HG03558 (cell line): ENCODE results near the gene AFMID.

ENCODE experiments used
- ATAC-seq: cut with Tn5 transposase; IDR thresholded peaks from one replicate; pipeline ENCODE4 v1.9.1; 2021; ENCODE audit warnings: moderate number of reproducible peaks; ENCODE audit not compliant: unreplicated experiment; ENCODE audit errors: extremely low read depth

The AFMID gene

DNA sequence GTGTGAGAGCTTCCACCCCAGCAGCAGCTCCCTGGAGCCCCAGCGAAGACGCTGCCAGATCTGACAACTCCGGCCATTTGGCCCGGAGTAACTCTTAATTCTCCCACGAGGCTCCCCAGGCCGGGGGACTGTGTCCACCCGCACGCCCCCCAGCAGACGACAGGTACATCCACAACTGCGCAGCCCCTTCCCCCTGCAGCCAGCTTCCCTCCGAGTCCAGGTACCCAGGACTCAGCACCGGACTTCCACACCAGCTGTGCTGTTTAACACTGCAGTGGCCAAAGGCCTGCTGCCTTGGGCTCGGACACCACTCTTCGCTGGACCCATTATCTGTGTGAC, 11.6 kb upstream of the AFMID start:
- no peak for ATAC-seq

DNA sequence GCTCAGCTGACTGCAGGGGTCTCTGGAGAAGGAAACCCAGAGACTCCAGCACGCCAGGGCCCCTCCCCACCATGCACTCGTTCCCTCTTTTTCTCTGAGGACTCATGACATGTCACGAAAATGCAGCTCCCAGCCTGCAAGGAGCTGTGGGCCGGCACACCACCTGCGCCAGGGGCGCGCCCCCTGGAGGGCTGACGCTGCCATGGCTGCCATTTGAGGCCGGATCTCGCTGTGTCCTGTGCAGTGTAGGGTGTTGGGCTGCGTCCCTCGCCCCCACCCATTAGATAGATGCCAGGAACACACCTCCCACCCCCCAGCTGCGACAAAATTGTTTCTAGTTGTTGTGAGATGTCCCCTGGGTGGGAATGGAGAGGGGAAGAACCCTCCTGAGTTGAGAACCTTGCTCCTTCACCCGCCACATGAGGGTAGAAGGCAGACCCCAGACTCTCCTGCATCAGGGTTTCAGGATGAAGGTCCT, 10.6 kb upstream of the AFMID start:
- no peak for ATAC-seq

DNA sequence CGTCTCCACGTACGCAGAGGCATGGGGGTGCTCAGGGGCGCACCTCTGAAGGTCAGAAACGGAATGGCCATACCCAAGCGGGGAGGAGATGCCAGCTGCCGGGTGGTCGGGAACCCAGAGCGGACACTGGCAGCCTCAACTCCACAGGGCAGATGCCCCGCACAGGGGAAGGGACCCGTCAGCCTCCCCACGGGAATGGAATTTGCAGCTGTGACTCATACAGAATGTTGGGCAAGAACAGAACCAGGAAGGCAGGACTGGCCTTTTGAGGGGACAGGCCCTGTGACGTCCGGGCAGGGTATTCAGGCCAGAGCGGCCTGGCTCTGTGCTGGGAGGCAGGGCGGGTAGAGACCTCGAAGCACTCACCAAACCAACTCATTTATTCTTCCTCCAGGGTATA, 7.8 kb upstream of the AFMID start:
- ATAC-seq, result no peak

DNA sequence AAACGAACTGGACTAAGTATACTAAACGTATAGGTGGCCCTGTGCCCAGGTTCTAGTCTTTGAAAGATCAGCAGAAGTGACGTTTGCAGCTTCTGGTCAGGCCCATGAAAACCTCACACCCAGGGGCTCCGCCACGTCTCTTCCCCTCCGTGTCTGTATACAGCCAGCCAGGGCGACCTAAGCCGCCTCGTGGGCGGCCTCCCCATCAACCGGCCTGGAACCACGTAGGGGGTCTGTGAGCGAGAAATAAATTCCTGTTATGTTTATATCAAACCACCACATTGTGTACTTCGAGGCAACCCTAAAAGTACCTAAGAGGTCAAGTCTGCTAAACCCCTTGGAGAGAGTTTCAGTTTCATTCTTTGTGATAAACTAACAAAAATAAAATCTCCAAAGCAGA, 7.1 kb upstream of the AFMID start:
- no peak for ATAC-seq

DNA sequence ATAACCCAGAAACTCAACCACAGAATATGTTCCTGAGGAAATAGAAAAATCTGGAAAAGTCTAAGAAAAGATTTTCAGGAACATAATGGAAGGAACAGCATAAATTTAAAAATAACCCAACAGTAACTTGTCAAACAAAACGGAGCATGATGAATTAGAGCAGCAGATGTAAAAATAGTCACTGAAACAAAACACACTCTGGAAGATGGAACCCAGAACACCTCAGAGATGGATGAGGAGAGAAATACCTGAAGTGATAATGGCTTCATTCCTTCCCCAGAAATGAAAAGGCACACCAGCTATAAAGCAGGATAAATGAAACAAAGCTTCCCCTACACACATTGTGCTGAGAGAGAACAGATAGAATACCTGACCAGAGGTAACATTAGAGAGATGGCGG, 6.7 kb upstream of the AFMID start:
- ATAC-seq, result no peak

DNA sequence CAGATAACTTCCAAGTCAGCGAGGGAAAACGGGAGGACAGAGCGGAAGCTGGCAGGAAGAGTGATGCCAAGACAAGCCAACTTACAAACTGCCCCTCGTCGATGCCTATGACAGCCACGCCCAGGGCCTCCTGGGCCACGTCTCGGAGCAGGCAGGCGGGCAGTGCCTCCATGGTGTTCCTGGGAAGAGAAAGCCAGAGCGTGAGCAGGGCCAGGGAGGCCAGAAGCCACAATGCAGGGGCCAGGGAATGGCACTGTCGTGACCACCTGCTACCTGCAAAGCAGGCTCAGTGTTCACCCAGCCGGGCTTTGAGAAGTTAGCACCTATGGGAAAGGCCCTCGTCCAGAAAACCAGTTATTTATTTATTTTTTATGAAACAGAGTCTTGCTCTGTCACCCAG, 4.7 kb upstream of the AFMID start:
- no peak for ATAC-seq

DNA sequence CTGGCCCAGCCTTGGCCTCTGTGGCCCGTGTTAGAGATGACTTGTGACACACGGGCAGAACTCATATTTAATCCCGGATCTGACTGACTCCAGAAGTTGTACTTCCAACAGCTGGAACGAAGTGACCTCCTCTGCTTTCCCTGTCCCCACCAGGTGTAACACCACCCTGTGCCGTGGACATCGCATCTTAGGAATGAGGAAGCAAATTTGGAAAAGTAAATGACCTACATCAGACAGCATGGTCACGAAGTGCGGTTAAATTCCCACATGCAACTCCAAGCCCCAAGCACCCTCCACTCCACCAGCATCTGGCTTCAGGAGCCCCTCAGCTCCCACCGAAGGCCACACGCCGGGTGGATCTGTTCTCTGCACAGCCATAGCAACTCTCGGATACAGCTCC, 3.2 kb upstream of the AFMID start:
- ATAC-seq, result no peak

DNA sequence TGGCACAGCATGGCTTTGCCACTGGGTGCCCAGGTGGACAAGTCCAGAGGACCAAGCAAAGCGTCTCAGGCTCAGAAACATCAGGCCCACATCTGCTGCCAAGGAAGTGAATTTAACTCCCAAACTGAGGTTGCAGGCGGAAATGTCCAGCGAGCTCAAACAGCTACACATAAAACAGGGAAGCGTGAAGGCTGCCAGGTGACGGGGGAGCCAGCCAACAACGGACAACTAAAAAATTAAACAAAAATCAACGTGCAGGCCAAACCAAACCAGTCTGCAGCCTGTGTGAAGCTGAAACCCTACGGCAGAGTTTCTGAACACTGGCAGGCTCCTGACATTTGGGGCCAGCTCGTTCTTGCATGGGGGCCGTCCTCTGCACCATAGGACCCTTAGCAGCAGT, 2.8 kb upstream of the AFMID start:
- ATAC-seq, result no peak

DNA sequence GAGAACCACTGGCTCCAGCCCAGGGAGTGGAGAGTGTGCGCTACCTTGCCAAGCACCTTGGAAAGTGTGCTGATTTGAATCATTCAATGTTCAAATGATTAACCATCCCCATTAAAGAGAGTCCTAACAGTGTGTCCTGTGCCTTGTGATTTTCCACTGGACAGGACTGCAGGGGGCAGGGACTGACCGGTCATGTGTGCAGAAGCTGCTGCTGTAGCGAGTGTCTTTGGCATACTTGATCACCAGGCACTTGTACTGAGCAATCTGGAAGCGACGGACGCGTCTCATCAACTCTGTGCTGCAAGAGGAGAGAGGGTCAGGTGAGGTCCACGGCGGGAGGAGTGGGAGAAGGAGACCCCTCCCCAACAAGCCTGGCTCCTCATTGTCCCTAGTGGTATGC, 2.3 kb upstream of the AFMID start:
- no peak for ATAC-seq

DNA sequence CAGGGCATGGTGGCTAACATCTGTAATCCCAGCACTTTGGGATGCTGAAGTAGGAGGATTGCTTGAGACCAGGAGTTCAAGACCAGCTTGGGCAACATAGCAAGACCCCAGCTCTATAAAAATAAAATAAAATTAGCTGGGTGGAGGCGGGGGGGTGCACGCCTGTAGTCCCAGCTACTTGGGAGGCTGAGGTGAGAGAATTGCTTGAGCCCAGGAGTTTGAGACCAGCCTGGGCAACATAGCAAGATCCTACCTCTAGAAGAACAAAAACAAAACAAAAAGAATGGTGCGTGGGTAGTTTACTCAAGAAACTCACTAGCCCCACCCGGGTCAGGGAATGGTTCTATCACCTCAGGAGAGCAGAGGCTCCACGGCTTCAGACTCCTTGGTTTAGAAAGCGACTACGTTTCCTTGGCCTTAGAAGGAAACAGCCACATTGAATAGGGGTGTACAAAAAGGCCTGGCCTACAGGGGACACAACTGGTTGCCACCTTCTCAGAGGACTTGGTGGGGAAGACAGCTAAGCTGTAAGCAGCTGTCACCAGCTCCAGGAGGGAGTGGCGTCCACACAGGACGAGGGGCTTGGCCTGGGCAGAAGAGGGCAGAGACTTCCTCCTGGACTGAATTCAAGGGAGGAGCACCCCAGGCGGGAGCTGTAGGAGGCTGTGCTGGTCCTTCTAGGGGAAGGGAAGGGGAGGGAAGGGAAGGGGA, 1.0 kb upstream of the AFMID start:
- no peak for ATAC-seq

DNA sequence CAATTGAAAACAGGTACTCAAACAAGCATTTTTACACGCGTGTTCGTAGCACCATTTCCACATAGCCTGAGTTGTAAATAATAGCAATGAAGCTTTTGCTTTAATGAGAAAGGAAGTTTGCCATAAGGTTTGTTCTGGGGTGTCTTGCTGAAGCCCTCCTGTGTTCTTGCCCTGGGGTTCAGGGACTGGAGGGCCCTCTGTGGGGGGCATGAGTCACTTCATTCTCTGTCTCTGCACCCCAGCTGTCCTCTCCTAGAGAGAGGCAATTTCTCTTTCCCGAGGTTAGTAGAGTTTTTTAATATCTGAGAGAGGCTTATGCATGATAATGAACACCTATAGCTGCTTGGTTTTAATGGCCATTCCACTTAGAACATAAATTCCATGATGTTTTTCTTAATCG, 9.6 kb downstream of the AFMID start:
- no peak for ATAC-seq

DNA sequence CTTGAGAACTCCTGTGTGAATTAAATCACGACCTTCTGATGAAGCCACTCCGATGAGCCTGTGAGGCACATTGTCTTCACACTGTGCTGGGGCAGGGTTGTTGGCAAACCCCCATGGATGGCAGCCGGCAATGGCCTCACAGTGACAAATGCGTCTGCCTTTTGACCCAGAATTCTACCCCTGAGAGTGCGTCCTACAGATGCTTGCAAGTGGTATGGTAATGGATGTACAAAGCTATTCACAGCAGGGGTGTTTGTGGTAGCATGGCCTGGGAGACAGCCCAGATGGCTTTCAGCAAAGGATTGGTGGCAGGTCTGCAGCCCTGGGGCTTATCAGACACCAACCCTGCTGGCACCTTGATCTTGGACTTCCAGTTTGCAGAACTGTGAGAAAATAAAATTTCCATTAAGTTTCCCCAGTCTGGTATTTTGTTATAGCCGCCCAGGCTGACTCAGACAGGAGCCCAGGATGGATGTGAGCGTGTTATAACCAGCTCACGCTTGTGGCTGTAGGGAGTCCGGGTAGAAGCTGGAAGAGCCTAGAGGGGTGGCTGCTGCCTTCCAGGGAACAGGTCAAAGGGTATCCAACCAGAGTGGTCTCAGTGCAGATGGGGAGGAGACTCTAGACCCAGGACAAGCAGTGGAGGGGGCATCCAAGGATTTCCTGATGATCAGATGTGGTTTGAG, 10.1 kb downstream of the AFMID start:
- ATAC-seq, result no peak

DNA sequence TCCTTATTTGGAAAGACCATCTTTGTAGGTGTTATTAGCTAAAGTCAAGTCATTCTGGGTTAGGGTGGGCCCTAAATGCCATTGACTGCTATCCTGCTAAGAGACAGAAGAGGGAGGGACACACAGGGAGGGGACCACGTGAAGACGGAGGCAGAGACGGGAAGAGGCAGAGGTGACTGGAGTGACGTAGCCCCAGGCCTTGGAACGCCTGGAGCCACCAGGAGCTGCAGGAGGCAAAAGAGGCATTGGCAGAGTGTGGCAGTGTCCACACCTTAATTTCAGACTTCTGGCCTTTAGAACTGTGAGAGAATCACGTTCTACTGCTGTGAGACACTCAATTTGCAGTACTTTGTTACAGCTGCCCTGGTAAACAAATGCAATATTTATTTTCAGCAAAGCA, 13.3 kb downstream of the AFMID start:
- ATAC-seq, result no peak

DNA sequence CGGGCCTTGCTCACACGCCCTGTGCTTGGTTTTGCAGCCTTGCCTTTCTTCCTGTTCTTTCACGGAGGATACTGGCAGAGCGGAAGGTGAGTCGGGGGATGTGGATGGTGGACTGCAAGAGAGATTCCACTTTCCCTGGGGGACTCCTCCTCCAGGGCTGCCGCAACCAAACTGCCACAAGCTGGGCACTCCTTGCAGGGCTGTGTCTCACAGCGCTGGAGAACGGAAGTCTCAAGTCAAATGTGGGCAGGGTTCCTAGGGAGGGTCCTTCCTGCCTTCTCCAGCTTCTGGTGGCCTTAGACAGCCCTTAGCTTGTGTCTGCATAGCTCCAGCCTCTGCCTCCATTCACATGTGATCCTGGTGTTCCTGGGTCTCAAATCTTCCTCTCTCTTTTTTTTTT, 15.5 kb downstream of the AFMID start:
- ATAC-seq, result no peak

DNA sequence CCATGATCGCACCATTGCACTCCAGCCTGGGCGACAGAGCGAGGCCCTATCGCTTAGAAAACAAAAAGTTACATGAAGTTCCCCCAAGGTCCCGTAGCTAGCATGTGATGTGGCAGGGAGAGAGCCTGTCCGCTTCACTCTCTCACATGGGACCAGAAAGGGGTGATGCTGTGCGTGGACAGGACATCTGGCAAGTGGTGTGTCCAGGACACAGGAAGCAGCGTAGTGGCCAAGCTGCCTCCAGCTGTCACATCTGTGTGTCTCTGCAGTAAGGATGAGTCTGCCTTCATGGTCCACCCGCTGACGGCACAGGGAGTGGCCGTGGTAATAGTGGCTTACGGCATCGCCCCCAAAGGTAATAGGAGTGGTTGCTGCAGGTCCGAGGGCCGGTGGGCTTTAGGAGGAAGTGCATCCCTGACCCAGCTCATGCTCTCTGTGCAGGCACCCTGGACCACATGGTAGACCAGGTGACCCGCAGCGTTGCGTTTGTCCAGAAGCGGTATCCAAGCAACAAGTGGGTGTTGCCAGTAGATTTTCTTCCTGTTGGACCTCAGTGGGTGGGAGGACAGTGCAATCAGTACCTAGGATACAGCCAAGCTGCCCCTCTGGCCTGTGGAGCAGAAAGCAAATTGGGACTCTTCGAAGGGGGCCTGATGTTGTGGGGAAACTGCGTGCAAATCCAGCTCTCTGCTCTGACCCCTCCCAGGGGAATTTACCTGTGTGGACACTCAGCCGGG, 17.4 kb downstream of the AFMID start:
- ATAC-seq, result no peak

DNA sequence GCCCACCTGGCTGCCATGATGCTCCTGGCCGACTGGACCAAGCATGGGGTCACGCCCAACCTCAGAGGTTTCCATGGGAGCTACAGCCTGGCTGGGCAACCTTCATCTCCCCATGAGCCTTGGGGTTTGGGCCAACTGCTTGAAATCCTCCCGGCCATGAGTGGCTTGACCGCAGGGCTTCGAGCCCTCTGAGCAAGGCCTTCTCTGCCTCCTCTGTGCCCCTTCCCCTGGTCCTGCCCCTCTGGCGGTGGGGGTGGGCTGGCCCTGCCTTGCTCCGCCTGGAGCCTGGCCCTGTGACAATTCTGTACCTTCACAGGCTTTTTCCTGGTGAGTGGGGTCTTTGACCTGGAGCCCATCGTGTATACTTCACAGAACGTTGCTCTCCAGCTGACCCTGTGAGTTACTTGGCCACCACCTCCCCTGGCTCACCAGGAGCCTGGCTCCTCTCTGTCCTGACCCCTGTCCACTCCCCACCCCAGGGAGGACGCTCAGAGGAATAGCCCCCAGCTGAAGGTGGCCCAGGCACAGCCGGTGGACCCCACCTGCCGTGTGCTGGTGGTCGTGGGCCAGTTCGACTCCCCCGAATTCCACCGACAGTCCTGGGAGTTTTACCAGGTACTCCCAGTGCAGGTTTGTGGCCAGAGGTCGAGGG, 18.1 kb downstream of the AFMID start:
- no peak for ATAC-seq

DNA sequence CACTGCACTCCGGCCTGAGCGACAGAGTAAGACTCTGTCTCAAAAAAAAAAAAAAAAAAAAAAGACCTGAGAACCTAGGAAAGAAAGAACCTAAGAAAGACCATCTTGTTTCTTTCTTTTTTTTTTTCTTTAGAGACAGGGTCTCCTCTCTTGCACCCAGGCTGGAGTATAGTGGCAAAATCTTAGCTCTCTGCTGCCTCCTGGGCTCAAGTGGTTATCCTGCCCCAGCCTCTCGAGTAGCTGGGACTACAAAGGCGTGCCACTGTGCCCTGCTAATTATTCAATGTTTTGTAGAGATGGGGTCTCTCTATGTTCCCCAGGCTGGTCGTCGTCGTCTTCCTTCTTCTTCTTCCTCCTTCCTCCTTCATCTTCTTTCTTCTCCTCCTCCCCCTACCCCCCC, 19.1 kb downstream of the AFMID start:
- ATAC-seq, result no peak

DNA sequence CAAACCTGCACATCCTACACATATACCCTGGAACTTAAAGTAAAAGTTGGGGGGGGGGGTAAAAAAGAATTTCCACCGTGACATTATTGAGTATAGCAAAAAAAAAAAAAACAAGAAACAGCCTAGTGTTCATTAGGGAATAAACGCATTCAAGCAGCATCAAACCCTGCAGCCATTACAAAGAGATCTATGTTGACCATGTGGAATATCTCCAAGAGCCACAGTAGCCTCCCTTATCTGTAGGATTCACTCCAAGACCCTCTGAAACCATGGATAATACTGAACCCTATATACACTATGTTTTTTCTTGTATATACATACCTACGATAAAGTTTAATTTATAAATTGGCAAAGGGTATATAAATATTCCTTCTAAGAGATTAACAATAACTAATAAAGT, 21.3 kb downstream of the AFMID start:
- ATAC-seq, result no peak

DNA sequence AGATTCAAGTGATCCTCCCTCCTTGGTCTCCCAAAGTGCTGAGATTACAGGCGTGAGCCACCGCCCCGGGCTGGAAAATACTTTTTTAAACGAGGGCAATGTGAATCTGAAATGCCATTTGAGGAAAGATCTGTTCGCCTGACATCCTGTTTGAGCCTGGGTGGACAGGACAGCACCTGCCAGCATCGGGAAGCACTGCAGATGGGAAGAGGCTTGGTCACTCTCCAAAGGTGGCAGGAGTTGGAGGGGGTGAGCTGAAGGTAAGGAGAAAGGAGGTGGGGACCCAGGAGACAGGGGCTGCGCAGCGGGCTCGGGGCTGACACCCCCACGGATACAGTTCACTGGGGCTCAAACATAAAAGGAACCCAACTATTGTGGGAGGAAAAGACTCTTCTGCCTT, 22.9 kb downstream of the AFMID start:
- ATAC-seq, result no peak

DNA sequence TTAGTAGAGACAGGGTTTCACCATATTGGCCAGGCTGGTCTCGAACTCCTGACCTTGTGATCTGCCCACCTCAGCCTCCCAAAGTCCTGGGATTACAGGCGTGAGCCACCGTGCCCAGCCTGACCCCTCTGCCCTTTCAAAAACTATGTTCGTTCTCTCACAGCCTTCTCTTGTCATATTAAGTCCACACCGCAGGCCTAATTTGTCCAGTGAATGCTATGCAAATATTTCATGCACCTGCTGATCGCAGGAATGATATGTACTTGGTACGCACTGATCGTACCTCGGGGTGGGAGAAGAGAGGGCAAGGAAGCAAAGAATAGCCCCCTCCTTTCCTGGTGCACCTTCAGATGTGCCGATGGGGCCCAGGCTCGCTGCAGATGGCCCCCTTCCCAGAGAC, 23.9 kb downstream of the AFMID start:
- ATAC-seq, result no peak
